PC-3 (cell line): ENCODE measurements around the gene NFYC. TPM values are rescaled to one million over a fixed set of nuclear protein-coding genes. Genes with fewer than 3 reads are reported as not detected.

Experiments
- ATAC-seq: fragments of 200-7000 bp; cut with Tn5 transposase; 2 replicates; pipeline ENCODE4 v1.9.1; 2020; ENCODE audit warnings: mild to moderate bottlenecking, moderate library complexity
- BruUV-seq: library from RNA; stranded (reverse); fragments of 400-500 nt; replicated peaks from 2 replicates; lab custom pipeline; 2021; lab: Mats Ljungman, UMichigan
- CTCF ChIA-PET: fragments of 300-600 bp; sonication (Branson Sonifier 250); formaldehyde crosslinking; loops from one replicate; lab custom pipeline; 2022; ENCODE audit warnings: antibody characterized with exemption; lab: Charles Lee
- POLR2A ChIA-PET: fragments of 300-600 bp; sonication (Branson Sonifier 250); formaldehyde crosslinking; loops from one replicate; lab custom pipeline; 2022; ENCODE audit warnings: antibody characterized with exemption; ENCODE audit not compliant: unreplicated experiment; lab: Charles Lee
- DNase-seq: peaks from one replicate; pipeline ENCODE4 v3.0.0-alpha.2; 2015
- H2AFZ ChIP-seq: fragments of 300-600 bp; sonication (generic); 2 replicates; pipeline ENCODE4 v1.6.0; 2016; ENCODE audit warnings: antibody characterized with exemption, low read length
- H3F3A ChIP-seq: fragments of 300-600 bp; sonication (generic); one replicate; pipeline ENCODE4 v1.6.0; 2017; ENCODE audit warnings: antibody characterized with exemption, low read length, control low read depth, mild to moderate bottlenecking; ENCODE audit not compliant: unreplicated experiment
- H3K27ac ChIP-seq: fragments of 300-600 bp; sonication (generic); 2 replicates; pipeline ENCODE4 v1.5.1; 2016; ENCODE audit warnings: mild to moderate bottlenecking, low read length
- H3K27me3 ChIP-seq: fragments of 300-600 bp; sonication (generic); 2 replicates; pipeline ENCODE4 v1.6.1; 2016; ENCODE audit warnings: low read length, mixed read lengths
- H3K36me3 ChIP-seq: fragments of 300-600 bp; sonication (generic); 2 replicates; pipeline ENCODE4 v1.6.1; 2016; ENCODE audit warnings: low read depth, mixed run types, low read length, mixed read lengths
- H3K4me1 ChIP-seq: fragments of 300-600 bp; sonication (generic); 2 replicates; pipeline ENCODE4 v1.5.1; 2016; ENCODE audit warnings: low read length; ENCODE audit not compliant: insufficient read depth
- H3K4me2 ChIP-seq: fragments of 300-600 bp; sonication (generic); 2 replicates; pipeline ENCODE4 v1.6.0; 2016; ENCODE audit warnings: low read length
- H3K4me3 ChIP-seq: fragments of 300-600 bp; sonication (generic); 2 replicates; pipeline ENCODE4 v1.5.1; 2016; ENCODE audit warnings: mild to moderate bottlenecking, low read length, mixed read lengths
- H3K79me2 ChIP-seq: fragments of 300-600 bp; sonication (generic); 2 replicates; pipeline ENCODE4 v1.6.1; 2017; ENCODE audit warnings: low read length, mixed read lengths
- H3K9ac ChIP-seq: fragments of 300-600 bp; sonication (generic); 2 replicates; pipeline ENCODE4 v1.6.0; 2016; ENCODE audit warnings: mild to moderate bottlenecking, low read length
- H3K9me2 ChIP-seq: fragments of 300-600 bp; sonication (generic); replicated peaks from 2 replicates; pipeline ENCODE4 v1.6.1; 2016; ENCODE audit warnings: mixed run types, low read length, mixed read lengths
- H3K9me3 ChIP-seq: fragments of 300-600 bp; sonication (generic); 2 replicates; pipeline ENCODE4 v1.6.1; 2016; ENCODE audit warnings: low read length, mixed read lengths
- H4K20me1 ChIP-seq: fragments of 300-600 bp; sonication (generic); 2 replicates; pipeline ENCODE4 v1.6.1; 2016; ENCODE audit warnings: low read length, mixed read lengths
- EZH2 ChIP-seq: fragments of 300-600 bp; sonication (generic); IDR thresholded peaks from one replicate; pipeline ENCODE4 v1.6.1; 2017; ENCODE audit warnings: antibody characterized with exemption, mild to moderate bottlenecking, low read length; ENCODE audit not compliant: unreplicated experiment
- EZH2phosphoT487 ChIP-seq: fragments of 300-600 bp; sonication (generic); IDR thresholded peaks from 2 replicates; pipeline ENCODE4 v1.6.1; 2018; ENCODE audit warnings: mild to moderate bottlenecking, antibody characterized with exemption, low read length, borderline replicate concordance
- intact Hi-C: fragments of 100-400 bp; cut with micrococcal nuclease; formaldehyde crosslinking; loops from 2 replicates; pipeline ENCODE4 v1.9.0; 2023
- total RNA-seq: library from RNA; depleted of rRNA; stranded (reverse); fragments of >200 nt; gene quantifications from 2 replicates; pipeline ENCODE4 v1.2.3, GENCODE V29; 2014
- TF ChIP-seq, protein P1 (sequence below): fragments of 300-600 bp; sonication (generic); conservative IDR thresholded peaks from 2 replicates; pipeline ENCODE4 v1.5.1; 2017; ENCODE audit warnings: antibody characterized with exemption, low read depth, mild to moderate bottlenecking, low read length

Gene NFYC
- total RNA-seq, 1 experiment from 2014 or later, result 52.6 TPM

DNA sequence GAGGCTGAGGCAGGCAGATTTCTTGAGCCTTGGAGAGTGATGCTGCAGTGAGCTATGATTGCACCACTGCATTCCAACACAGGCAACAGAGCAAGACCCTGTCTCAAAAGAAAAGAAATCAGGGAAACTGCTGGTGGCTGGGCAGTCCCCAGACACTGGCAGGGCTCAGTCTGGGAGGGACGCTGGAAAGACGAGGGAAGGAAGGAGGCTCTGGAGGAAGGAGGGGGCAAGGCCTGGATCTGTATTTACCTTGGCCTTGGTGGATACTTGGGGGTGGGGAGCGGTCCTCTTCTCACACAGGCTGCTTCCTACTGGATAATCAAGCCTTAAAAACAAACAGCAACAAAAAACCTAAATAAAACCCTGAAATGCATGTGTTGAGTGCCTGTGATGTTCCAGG, 116.5 kb downstream of the NFYC start:
- ATAC-seq, result no peak
- DNase-seq, result no peak
- Histone ChIP-seq H3K27ac (no peak overlapping the region), H3K27me3 (no peaks in the 10 kb centered on the region), H3K4me3 (no peak overlapping the region), H3K4me2 (no peak overlapping the region), H2AFZ (no peak overlapping the region), H3K79me2 (no peaks in the 10 kb centered on the region), H3K9me3 (no peaks in the 10 kb centered on the region), H3K4me1 (no peaks in the 10 kb centered on the region), H4K20me1 (no peaks in the 10 kb centered on the region), H3F3A (no peaks in the 10 kb centered on the region), H3K36me3 (no peaks in the 10 kb centered on the region), H3K9me2 (no peaks in the 10 kb centered on the region), H3K9ac (no peak overlapping the region)
- POLR2A ChIA-PET, result no interaction called here
- BruUV-seq, result no TSS peak
- no peak for TF ChIP-seq EZH2phosphoT487
- no peak for TF ChIP-seq EZH2
- TF ChIP-seq, protein P1, sequence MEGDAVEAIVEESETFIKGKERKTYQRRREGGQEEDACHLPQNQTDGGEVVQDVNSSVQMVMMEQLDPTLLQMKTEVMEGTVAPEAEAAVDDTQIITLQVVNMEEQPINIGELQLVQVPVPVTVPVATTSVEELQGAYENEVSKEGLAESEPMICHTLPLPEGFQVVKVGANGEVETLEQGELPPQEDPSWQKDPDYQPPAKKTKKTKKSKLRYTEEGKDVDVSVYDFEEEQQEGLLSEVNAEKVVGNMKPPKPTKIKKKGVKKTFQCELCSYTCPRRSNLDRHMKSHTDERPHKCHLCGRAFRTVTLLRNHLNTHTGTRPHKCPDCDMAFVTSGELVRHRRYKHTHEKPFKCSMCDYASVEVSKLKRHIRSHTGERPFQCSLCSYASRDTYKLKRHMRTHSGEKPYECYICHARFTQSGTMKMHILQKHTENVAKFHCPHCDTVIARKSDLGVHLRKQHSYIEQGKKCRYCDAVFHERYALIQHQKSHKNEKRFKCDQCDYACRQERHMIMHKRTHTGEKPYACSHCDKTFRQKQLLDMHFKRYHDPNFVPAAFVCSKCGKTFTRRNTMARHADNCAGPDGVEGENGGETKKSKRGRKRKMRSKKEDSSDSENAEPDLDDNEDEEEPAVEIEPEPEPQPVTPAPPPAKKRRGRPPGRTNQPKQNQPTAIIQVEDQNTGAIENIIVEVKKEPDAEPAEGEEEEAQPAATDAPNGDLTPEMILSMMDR, result no peak
- CTCF ChIA-PET, result interaction anchor here (0.6 to 0.9 kb wide), 2 partner anchors 34 to 148 kb away, joined by 3 read pairs; no protein-coding TSS in a partner anchor
- intact Hi-C loops, result no loop called here

DNA sequence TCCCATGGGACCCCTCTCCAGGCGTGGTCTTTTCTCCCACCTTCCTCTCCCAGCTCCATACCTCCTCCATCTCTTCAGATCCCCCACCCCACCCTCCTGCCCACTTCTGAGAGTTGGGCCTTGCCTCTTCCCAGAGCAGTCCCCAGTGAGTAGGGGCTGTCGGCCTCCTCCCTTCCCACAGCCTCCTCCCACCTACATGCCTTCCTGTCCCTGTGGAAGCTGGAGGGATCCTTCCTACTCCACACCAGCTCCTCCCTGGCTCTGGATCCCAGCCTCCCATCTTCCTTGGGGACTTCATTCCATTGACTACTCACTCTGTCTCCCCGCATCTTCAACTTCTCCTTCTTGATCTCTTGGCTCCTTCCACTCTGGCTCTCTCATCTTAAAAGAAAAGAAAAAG, 116.9 kb downstream of the NFYC start:
- CTCF ChIA-PET, result interaction anchor here (0.6 to 0.9 kb wide), 2 partner anchors 35 to 148 kb away, joined by 3 read pairs; no protein-coding TSS in a partner anchor
- no peaks in the 10 kb centered on the region for H3K4me1 ChIP-seq

DNA sequence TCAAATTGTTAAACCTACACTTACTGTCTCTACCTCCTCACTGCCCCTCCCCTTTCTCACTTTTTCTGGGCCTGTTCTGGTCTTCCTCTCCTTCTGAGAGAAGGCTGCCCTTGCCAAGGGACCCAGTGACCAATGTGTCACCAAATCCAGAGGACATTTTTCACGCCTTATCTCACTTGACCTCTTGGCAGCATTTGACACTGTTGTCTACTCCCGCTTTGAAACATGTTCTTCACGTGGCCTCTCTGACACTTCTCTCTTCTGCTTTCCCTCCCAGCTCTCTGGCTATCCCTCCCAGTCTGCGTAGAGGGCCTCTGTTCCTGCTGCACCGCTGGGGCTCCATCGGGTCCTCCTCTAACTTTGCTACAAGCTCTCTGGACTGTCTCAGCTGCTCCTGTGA, 117.4 kb downstream of the NFYC start:
- Histone ChIP-seq H3K4me1 (no peaks in the 10 kb centered on the region), H3K4me2 (no peak overlapping the region), H3K27me3 (no peaks in the 10 kb centered on the region), H3K27ac (no peak overlapping the region), H2AFZ (no peak overlapping the region), H3K9me3 (no peaks in the 10 kb centered on the region), H3K79me2 (no peaks in the 10 kb centered on the region), H4K20me1 (no peaks in the 10 kb centered on the region), H3K4me3 (no peak overlapping the region), H3F3A (no peaks in the 10 kb centered on the region), H3K9me2 (no peaks in the 10 kb centered on the region), H3K9ac (no peak overlapping the region), H3K36me3 (no peaks in the 10 kb centered on the region)
- intact Hi-C loops, result no loop called here
- TF ChIP-seq EZH2phosphoT487 (no peak), EZH2 (no peak)
- DNase-seq (no peak), ATAC-seq (no peak)
- ChIA-PET POLR2A (no interaction called here), CTCF (interaction anchor here (0.6 kb wide), 1 partner anchor 147 kb away, joined by 3 read pairs; no protein-coding TSS in a partner anchor)
- BruUV-seq, result no TSS peak

More for the DNA sequence above, 116.9 kb downstream of the NFYC start:
- Histone ChIP-seq H3K27me3 (no peaks in the 10 kb centered on the region), H3K79me2 (no peaks in the 10 kb centered on the region), H3K27ac (no peak overlapping the region), H3K9ac (no peak overlapping the region), H3K9me3 (no peaks in the 10 kb centered on the region), H3K36me3 (no peaks in the 10 kb centered on the region), H3K4me3 (no peak overlapping the region), H4K20me1 (no peaks in the 10 kb centered on the region), H3K9me2 (no peaks in the 10 kb centered on the region), H3K4me2 (no peak overlapping the region), H2AFZ (no peak overlapping the region), H3F3A (no peaks in the 10 kb centered on the region)
- TF ChIP-seq EZH2phosphoT487 (no peak), EZH2 (no peak)
- TF ChIP-seq, protein P1, result no peak
- no TSS peak for BruUV-seq
- intact Hi-C loops, result no loop called here
- POLR2A ChIA-PET, result no interaction called here
- ATAC-seq (no peak), DNase-seq (no peak)
